ENCODE measurements around the gene GTPBP1. TPM values are rescaled to one million over a fixed set of nuclear protein-coding genes. Genes with fewer than 3 reads are reported as not detected.

GTPBP1 gene
- total RNA-seq = 100 to 1,000 TPM; 135 to 192 TPM

GRCh38 chr22:38705235-38706100 lies at the start of gene GTPBP1:
TSS of gene GTPBP1 (plus strand) at chr22:38705944. CDS start at chr22:38705956, 12 bp downstream.
- H3K9me3 Mint-ChIP-seq = no peaks in the 10 kb centered on the region
- H3K4me3 Mint-ChIP-seq = peak within 1 kb of the TSS; percentile 97
- H3K27ac Mint-ChIP-seq = peak within 1 kb of the TSS; percentile 82 to 96
- H3K4me1 Mint-ChIP-seq (ENCODE audit: low read depth in 2 of 2) = peaks cover 43 to 49% of the 10 kb centered on the region in 2 donors
- peak; percentile 88 to 91 for ATAC-seq
- DNase-seq (ENCODE audit: low spot score) = peak; percentile 99
- H3K27me3 Mint-ChIP-seq = no peaks in the 10 kb centered on the region
- peaks cover 8% of the 10 kb centered on the region for H3K36me3 Mint-ChIP-seq

- Mint-ChIP-seq H3K4me3 (peak within 1 kb of the TSS; percentile 95), H3K36me3 (no peaks in the 10 kb centered on the region), H3K4me1 (ENCODE audit: low read depth in 2 of 2) (peaks cover 0 to 12% of the 10 kb centered on the region in 2 donors), H3K27ac (peak within 1 kb of the TSS; percentile 86 to 94), H3K27me3 (no peaks in the 10 kb centered on the region), H3K9me3 (no peaks in the 10 kb centered on the region)
- ATAC-seq (peak; percentile 94 to 96), DNase-seq (ENCODE audit: low spot score) (peak; percentile 90)
Observed at GRCh38 chr22:38656256-38657044, 49.3 kb upstream of the GTPBP1 start, which contains the start of the genes CBY1 and FAM227A. TSS of gene CBY1 (plus strand) at chr22:38656638. CDS start at chr22:38668055, 11,417 bp downstream. TSS of gene FAM227A (minus strand) at chr22:38656392. CDS start at chr22:38650168, 6,224 bp downstream.

GRCh38 chr22:38657045-38657909 lies 48.5 kb upstream of the GTPBP1 start:
- H3K36me3 Mint-ChIP-seq = no peaks in the 10 kb centered on the region
- H3K27me3 Mint-ChIP-seq = no peaks in the 10 kb centered on the region
- no peak for DNase-seq (ENCODE audit: low spot score)
- H3K4me3 Mint-ChIP-seq = peak overlapping the region; percentile 95
- H3K9me3 Mint-ChIP-seq = no peaks in the 10 kb centered on the region
- peaks cover 0 to 12% of the 10 kb centered on the region in 2 donors for H3K4me1 Mint-ChIP-seq (ENCODE audit: low read depth in 2 of 2)
- ATAC-seq = no peak
- peak overlapping the region; percentile 86 to 94 for H3K27ac Mint-ChIP-seq

- DNase-seq (ENCODE audit: low spot score) = no peak
- Mint-ChIP-seq H3K4me1 (ENCODE audit: low read depth in 2 of 2) (no peaks in the 10 kb centered on the region), H3K27me3 (no peaks in the 10 kb centered on the region), H3K27ac (no peak overlapping the region), H3K36me3 (peaks cover 6% of the 10 kb centered on the region), H3K9me3 (no peaks in the 10 kb centered on the region), H3K4me3 (no peak overlapping the region)
- ATAC-seq = no peak
Observed at GRCh38 chr22:38674888-38675287, 30.9 kb upstream of the GTPBP1 start.

GRCh38 chr22:38675833-38676232 lies 29.9 kb upstream of the GTPBP1 start:
- Mint-ChIP-seq H3K36me3 (peaks cover 6% of the 10 kb centered on the region), H3K27me3 (no peaks in the 10 kb centered on the region), H3K27ac (no peak overlapping the region), H3K4me1 (ENCODE audit: low read depth in 2 of 2) (no peaks in the 10 kb centered on the region), H3K4me3 (no peak overlapping the region), H3K9me3 (no peaks in the 10 kb centered on the region)
- ATAC-seq (no peak), DNase-seq (ENCODE audit: low spot score) (no peak)

GRCh38 chr22:38681582-38682335 lies 24.0 kb upstream of the GTPBP1 start, which contains the start of gene TOMM22:
TSS of gene TOMM22 (plus strand) at chr22:38681957. CDS start at chr22:38681979, 22 bp downstream.
- H3K4me1 Mint-ChIP-seq (ENCODE audit: low read depth in 2 of 2) = peaks cover 21 to 22% of the 10 kb centered on the region in 2 donors
- H3K27me3 Mint-ChIP-seq = no peaks in the 10 kb centered on the region
- peak within 1 kb of the TSS; percentile 94 for H3K4me3 Mint-ChIP-seq
- no peaks in the 10 kb centered on the region for H3K9me3 Mint-ChIP-seq
- peak; percentile 100 for ATAC-seq
- peaks cover 16% of the 10 kb centered on the region for H3K36me3 Mint-ChIP-seq
- H3K27ac Mint-ChIP-seq = peak within 1 kb of the TSS; percentile 87 to 90
- peak; percentile 93 for DNase-seq (ENCODE audit: low spot score)

- Mint-ChIP-seq H3K4me1 (ENCODE audit: low read depth in 2 of 2) (peaks cover 21 to 25% of the 10 kb centered on the region in 2 donors), H3K27me3 (no peaks in the 10 kb centered on the region), H3K36me3 (peaks cover 16% of the 10 kb centered on the region), H3K27ac (peak overlapping the region in 1 of 2 donors; percentile 23), H3K4me3 (no peak overlapping the region), H3K9me3 (no peaks in the 10 kb centered on the region)
- no peak for DNase-seq (ENCODE audit: low spot score)
- ATAC-seq = no peak
Observed at GRCh38 chr22:38684895-38685294, 20.8 kb upstream of the GTPBP1 start.

- ATAC-seq (no peak), DNase-seq (ENCODE audit: low spot score) (no peak)
- Mint-ChIP-seq H3K9me3 (no peaks in the 10 kb centered on the region), H3K4me3 (no peak overlapping the region), H3K36me3 (peaks cover 16% of the 10 kb centered on the region), H3K27me3 (no peaks in the 10 kb centered on the region), H3K4me1 (ENCODE audit: low read depth in 2 of 2) (peaks cover 21 to 25% of the 10 kb centered on the region in 2 donors), H3K27ac (no peak overlapping the region)
Observed at GRCh38 chr22:38685761-38686160, 20.0 kb upstream of the GTPBP1 start.

GRCh38 chr22:38689651-38690050 lies 16.1 kb upstream of the GTPBP1 start:
- DNase-seq (ENCODE audit: low spot score) (no peak), ATAC-seq (no peak)
- H3K4me3 Mint-ChIP-seq = no peak overlapping the region
- no peaks in the 10 kb centered on the region for H3K9me3 Mint-ChIP-seq
- H3K36me3 Mint-ChIP-seq = peaks cover 12% of the 10 kb centered on the region
- peaks cover 14 to 16% of the 10 kb centered on the region in 2 donors for H3K4me1 Mint-ChIP-seq (ENCODE audit: low read depth in 2 of 2)
- H3K27ac Mint-ChIP-seq = no peak overlapping the region
- no peaks in the 10 kb centered on the region for H3K27me3 Mint-ChIP-seq

GRCh38 chr22:38694049-38694448 lies 11.7 kb upstream of the GTPBP1 start:
- peaks cover 42 to 50% of the 10 kb centered on the region in 2 donors for H3K4me1 Mint-ChIP-seq (ENCODE audit: low read depth in 2 of 2)
- no peak overlapping the region for H3K4me3 Mint-ChIP-seq
- peak overlapping the region in 1 of 2 donors; percentile 1 for H3K27ac Mint-ChIP-seq
- ATAC-seq (no peak), DNase-seq (ENCODE audit: low spot score) (no peak)
- H3K27me3 Mint-ChIP-seq = no peaks in the 10 kb centered on the region
- no peaks in the 10 kb centered on the region for H3K9me3 Mint-ChIP-seq
- H3K36me3 Mint-ChIP-seq = peaks cover 19% of the 10 kb centered on the region

- ATAC-seq = no peak
- peaks cover 50 to 57% of the 10 kb centered on the region in 2 donors for H3K4me1 Mint-ChIP-seq (ENCODE audit: low read depth in 2 of 2)
- peak overlapping the region in 1 of 2 donors; percentile 40 for H3K27ac Mint-ChIP-seq
- no peaks in the 10 kb centered on the region for H3K9me3 Mint-ChIP-seq
- H3K27me3 Mint-ChIP-seq = no peaks in the 10 kb centered on the region
- H3K36me3 Mint-ChIP-seq = peaks cover 19% of the 10 kb centered on the region
- H3K4me3 Mint-ChIP-seq = no peak overlapping the region
- no peak for DNase-seq (ENCODE audit: low spot score)
Observed at GRCh38 chr22:38694940-38695339, 10.8 kb upstream of the GTPBP1 start.

GRCh38 chr22:38696606-38697424 lies 8.9 kb upstream of the GTPBP1 start:
- H3K36me3 Mint-ChIP-seq = peaks cover 13% of the 10 kb centered on the region

More at GRCh38 chr22:38696606-38697424, 8.9 kb upstream of the GTPBP1 start:
- peak overlapping the region; percentile 86 for H3K4me3 Mint-ChIP-seq
- H3K27me3 Mint-ChIP-seq = no peaks in the 10 kb centered on the region
- no peaks in the 10 kb centered on the region for H3K9me3 Mint-ChIP-seq
- H3K27ac Mint-ChIP-seq = peak overlapping the region; percentile 72
- ATAC-seq (no peak), DNase-seq (ENCODE audit: low spot score) (no peak)
- peaks cover 56 to 58% of the 10 kb centered on the region in 2 donors for H3K4me1 Mint-ChIP-seq (ENCODE audit: low read depth in 2 of 2)
